Esophagus mucosa (tissue), 1 donor: ENCODE data around the gene SEPHS1. TPM values are rescaled to one million over a fixed set of nuclear protein-coding genes. Genes with fewer than 3 reads are reported as not detected.
"Not testable (repeated sequence)": the region's sequence is repeated elsewhere in the genome, so short reads cannot be mapped to it uniquely, and the experiment has no call there.

Experiments
- ATAC-seq: fragments of 200-7000 bp; cut with Tn5 transposase; one replicate; pipeline ENCODE4 v1.9.1; 2020
- total RNA-seq: library from RNA; stranded (reverse); gene quantifications from one replicate; pipeline ENCODE4 v1.2.4, GENCODE V29; 2023
- donor health status: DM: yes; HTN: yes; CAD: no.

The SEPHS1 gene
- total RNA-seq, 1 donor from 2014 or later, result 31.4 TPM

GRCh38 chr10:13282348-13282747 lies 65.7 kb downstream of the SEPHS1 start:
- ATAC-seq, result not testable (repeated sequence)

- no peak for ATAC-seq
These were observed 71.2 kb downstream of the SEPHS1 start for GRCh38 chr10:13276749-13277365.

- not testable (repeated sequence) for ATAC-seq
These were observed 71.9 kb downstream of the SEPHS1 start for GRCh38 chr10:13276146-13276545.

GRCh38 chr10:13272164-13272571 lies 75.9 kb downstream of the SEPHS1 start:
- no peak for ATAC-seq

GRCh38 chr10:13271552-13272163 lies 76.4 kb downstream of the SEPHS1 start:
- ATAC-seq, result no peak

- no peak for ATAC-seq
These were observed 77.1 kb downstream of the SEPHS1 start for GRCh38 chr10:13270877-13271551.

GRCh38 chr10:13268841-13269240 lies 79.3 kb downstream of the SEPHS1 start:
- ATAC-seq, result no peak

GRCh38 chr10:13268310-13268709 lies 79.8 kb downstream of the SEPHS1 start:
- no peak for ATAC-seq

Other genes starting within 250 kb of the SEPHS1 start
- 29.6 TPM for gene OPTN, start 248.1 kb downstream of the SEPHS1 start, total RNA-seq
- 5.9 TPM for gene MCM10, start 186.7 kb downstream of the SEPHS1 start, total RNA-seq
- gene UCMA, start 113.9 kb downstream of the SEPHS1 start, total RNA-seq, result not detected
- gene PHYH, start 48.2 kb downstream of the SEPHS1 start, total RNA-seq, result 5.7 TPM
- gene BEND7, start 180.7 kb upstream of the SEPHS1 start, total RNA-seq, result 0.56 TPM
- 12.3 TPM for gene PRPF18, start 238.7 kb upstream of the SEPHS1 start, total RNA-seq